NOMO-1 (cell line): Measurements from ENCODE around the gene KIFC3.
"Not testable (repeated sequence)": the region's sequence is repeated elsewhere in the genome, so short reads cannot be mapped to it uniquely, and the experiment has no call there.

Experiments used
- DNase-seq, 2 experiments: peaks; one replicate each; lab custom pipeline; 2025; ENCODE audit not compliant: unreplicated experiment in 2 of 2; lab: John Stamatoyannopoulos, UW

KIFC3 gene

DNA sequence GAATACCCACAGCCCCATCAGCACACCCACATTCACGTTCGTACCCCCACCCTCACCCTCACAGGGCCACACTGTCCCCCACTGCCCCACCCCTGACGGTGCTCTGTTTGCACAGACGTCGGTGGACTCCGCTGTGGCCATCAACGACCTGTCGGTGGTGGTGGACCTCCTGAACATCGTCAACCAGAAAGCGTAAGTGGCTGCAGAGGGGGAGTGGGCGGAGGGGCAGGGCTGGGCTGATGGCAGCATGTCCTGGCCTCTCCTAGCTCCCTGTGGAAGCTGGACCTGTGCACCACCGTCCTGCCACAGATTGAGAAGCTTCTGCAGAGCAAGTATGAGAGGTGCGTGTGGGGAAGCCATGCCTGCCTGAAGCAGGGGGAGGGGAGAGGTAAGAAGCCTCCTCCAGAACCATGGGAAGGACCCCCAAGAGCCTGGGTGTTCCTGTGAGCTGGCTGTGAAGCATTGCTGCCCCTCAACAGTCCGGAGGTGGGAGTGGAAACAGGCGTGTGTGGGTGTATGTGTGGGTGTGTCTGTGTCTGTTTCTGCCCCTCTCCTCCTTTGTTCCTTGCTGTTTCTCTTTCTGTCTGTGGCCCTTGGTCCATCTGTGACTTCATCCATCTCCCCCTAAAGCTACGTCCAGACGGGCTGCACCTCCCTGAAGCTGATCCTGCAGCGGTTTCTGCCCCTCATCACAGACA, 46.4 kb downstream of the KIFC3 start:
- DNase-seq, result no peak

DNA sequence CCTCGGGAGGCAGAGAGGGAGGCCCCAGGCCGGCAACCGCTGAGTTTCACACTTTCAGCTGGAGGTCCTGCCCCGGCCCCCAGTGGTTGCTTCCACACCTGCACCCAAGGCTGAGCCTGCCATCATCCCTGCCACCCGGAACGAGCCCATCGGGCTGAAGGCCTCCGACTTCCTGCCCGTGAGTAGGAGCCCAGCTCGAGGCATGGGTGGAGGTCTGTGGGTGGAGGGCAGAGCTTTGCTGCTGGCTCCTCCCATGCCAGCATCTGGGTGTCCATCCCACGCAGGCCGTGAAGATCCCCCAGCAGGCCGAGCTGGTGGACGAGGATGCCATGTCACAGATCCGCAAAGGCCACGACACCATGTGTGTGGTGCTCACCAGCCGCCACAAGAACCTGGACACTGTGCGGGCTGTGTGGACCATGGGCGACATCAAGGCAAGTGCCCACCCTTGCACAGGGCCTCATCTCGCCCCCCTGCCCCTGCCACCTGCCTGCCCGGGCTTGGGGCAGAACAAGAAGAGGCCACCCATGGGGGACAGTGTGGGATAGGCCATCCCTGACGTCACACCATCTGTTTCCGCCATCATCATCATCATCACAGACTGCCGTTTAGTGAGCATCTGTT, 47.1 kb downstream of the KIFC3 start:
- no peak for DNase-seq

DNA sequence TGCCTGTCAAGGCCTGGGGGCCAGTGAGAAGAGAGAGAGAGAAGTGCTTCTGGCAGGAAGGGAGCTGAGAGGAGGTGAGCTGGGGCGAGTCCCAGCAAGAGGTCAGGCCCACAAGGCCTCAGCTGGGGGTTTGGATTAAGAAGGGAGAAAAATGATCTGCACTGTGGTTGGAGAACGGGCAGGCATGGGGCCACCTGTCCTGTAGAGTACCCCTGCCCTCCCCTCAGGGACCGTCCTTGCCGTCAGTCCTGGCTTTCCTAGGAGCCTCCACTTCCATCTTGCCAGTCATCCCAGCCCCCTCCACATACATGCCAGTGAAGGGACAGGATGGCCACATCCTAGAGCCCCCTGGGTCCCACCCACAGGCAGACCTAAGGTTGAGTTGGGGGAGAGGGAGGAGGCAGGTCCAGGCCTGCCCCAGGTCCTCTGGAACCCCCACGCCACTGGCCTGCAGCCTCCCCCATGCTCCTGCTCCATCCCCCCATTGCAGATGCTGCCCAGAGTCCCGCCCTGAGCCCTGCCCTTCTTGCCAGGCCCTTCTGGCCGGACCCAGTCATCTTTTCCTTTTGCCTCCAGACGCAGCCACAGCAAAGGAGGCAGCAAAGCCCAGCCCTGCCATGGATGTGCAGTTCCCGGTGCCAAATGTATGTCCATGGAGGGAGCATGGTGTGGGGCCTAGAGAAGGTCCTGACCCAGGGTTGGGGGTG, 47.8 kb downstream of the KIFC3 start:
- no peak for DNase-seq

DNA sequence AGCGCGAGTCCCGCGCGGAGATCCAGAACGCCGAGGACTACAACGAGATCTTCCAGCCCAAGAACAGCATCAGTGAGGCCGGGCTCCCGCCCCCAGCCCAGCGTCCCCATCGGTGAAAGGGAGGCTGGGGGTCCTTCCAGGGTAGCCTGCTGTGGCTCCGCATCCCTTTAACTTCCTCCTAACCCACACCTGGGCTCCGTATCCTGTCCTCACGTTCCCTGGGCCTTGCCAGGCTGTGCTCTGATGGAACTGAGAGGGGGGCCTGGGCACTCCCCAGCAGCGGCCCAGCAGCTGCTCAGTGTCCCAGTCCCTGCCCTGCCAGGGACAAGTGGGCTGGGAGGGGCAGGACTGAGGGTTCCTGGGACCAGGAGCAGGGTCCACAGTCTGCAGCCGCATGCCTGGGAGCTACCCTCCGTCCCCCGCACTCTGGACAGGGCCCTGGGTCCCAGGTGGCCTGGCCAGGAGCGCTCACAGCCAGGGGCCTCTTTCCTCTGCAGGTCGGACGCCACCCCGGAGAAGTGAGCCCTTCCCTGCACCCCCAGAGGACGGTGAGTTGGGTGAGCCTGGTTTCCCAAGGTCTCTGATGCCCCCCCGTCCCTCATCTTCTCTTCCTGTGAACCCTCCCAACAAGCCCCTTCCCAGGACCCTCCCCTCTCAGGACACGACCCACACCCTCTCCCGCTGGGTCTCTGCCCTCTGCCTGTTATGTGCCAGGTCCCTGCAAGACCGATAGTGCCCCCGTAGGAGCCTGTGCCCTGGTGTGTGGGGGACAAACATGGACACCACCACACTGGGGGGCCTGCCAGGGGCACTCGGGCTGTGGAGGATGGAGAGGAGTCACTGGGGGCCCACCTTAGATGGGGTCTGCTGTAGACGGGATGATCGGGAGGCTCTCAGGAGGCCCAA, 48.6 kb downstream of the KIFC3 start:
- DNase-seq, result no peak

DNA sequence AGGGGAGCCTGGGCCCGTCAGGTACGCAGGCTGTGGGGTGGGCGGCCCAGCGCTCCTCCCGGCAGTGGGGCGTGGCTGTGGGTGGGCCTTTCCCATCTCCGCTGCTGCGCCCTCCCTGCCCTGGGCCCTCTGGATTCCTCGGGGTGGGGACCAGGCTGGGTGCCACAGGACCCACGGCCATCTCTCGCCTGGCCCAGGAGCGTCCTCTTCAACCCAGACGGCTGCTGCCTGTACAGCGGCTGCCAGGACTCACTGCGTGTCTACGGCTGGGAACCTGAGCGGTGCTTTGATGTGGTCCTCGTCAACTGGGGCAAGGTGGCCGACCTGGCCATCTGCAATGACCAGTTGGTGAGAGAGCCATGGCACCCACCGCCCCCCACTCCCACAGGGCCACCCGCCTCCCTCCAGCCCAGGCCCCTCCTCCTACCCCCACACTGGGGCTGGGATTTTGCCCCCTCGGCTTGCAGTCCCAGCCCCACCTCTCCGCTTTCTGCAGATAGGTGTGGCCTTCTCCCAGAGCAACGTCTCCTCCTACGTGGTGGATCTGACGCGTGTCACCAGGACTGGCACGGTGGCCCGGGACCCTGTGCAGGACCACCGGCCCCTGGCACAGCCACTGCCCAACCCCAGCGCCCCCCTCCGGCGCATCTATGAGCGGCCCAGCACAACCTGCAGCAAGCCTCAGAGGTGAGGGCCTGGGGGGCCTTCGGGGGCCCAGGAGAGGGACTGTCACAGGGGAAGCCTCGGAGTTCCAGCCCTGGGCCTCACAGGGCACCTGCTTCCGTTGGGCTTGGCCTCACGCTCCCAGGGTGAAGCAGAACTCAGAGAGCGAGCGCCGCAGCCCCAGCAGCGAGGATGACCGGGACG, 49.5 kb downstream of the KIFC3 start:
- DNase-seq, result no peak

DNA sequence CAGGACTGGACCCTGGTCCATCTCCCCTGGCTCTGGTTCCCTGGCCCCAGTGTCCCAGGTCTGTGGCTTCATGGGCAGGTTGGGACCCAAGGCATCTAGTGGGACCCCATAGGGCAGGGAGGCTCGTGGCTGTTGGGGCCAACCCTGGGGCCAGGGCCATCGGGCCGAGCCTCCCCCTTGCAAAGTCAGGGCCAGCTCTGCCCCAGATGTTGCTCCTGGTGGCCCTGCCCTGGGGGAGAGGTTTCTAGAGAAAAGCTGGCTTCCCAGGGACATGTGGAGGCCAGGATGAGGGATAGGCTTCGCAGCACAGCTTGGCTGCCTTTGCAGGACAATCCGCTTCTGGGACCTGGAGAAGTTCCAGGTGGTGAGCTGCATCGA, 50.1 kb downstream of the KIFC3 start:
- no peak for DNase-seq

DNA sequence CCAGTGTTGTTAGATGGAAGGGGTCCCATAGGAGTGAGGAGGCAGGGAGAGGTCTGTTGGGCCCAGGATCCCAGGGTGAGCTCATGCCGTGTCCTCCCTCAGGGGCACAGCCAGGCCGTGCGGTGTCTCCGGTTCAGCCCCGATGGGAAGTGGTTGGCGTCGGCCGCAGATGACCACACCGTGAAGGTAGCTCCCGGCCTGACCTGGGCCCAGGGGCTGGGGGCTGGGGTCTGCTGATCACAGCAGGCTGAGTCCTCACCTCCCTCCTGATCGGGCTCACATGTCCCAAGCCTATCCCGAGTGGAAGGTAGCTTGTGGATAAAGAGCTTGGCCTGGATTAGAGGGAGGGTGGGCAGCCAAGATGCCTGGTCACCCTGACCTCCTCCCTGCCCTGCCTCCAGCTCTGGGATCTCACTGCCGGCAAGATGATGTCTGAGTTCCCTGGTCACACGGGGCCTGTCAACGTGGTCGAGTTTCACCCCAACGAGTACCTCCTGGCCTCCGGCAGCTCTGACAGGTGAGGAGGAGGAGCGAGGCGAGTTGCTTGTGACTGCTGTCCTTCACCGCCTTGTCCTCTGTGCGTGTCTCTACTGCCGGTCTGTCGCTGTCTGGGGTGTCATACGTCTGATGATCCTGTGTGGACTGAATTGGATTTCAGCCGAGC, 50.6 kb downstream of the KIFC3 start:
- no peak for DNase-seq

DNA sequence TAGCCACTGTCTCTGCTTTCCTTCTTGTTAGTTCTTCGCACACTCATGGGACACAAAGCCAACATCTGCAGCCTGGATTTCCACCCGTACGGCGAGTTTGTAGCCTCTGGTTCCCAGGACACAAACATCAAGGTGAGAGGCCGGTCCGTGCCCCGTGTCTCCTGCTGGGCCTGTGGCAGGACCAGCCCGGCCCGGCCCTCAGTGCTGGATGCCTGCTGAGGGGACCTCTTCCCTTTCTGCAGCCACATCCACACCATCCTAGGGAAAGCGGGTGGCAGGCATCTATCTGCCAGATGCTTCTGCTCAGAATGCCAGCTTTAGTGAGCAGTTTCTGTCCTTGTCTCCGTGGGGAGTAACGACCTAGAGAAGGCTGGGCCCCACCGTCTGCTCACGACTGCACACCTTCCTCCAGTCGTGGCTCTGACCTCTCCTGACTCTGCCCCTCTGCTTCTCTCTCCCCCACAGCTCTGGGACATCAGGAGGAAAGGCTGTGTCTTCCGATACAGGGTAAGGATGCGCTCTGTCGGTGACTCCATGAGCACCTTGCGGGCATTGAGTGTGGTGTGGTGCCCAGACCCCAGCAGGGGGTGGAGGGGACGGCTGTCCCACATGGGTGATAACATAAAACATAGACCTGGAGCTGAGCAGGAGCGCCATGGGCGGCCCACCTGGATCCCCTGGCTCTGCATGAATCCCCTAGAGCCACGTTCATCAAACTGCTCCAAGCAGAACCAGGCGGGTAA, 51.3 kb downstream of the KIFC3 start:
- no peak for DNase-seq

DNA sequence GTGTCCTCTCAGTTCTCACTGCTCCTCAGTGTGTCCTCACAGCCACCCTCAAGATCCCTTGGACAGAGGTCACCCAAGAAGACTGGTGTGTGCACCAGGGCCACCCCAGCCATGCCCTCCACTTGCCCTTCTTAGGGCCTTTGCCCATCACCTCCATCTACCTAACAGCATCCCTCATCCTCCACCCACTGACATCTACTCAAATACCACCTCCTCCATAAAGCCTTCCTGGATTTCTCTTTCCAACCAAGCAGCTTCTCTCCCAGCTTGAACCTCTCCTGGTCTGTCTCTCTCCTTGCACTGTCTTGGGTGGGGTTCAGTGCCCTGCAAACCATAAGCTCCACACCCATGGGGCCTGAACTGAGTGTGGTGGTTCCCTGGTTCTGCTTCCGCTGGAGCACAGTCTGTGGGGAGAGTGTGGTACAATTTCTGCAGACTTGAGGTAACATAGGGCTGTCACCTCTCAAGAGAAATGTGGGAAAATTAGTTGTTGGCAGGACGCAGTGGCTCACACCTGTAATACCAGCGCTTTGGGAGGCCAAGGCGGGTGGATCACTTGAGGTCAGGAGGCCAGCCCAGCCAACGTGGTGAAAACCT, 52.3 kb downstream of the KIFC3 start:
- DNase-seq, result no peak

DNA sequence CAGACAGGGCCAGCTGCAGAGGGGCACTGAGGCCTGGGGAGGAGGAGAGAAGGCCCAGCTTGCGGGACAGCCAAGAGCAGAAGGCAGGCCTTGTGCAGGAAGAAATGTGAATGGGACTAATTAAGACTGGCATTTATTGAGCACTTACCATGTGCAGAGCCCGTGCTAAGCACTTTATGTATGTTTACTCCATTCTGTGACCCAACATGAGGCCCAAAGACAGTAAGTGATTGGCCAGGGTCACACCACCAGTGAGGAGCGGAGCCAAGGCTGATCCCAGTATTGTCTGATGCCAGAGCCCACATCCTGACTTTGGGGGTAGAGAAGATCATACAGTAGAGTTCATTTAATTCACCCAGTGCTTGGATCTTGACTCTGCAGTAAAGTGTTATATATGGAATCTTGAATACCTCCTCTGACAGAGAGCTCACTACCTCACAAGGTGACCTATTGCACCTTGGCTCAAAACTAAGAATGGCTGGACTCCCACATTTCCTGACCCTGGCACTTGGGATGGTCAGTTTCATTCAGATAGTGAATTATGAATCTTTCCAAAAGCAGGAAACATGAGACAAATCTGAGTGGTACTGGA, 53.1 kb downstream of the KIFC3 start:
- no peak for DNase-seq

DNA sequence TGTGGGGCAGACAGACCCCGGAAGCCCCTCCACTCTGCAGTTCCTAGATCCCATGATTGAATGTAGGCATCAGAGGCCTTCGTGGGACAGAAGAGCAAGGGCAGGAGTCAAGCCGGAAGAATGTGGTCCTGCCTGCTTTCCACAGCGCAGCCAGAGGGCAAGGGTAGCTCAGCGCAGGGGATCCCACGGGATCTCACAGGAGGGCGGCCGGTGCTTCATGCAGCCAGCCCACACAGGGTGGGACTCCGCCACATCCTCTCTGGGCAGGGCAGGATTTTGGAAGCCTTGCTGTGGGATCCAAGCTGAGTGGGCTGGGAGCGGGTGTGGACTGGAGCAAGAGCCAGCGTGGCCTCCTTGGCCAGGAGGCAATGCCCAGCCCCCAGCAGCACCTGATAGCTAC, 53.7 kb downstream of the KIFC3 start:
- no peak for DNase-seq

DNA sequence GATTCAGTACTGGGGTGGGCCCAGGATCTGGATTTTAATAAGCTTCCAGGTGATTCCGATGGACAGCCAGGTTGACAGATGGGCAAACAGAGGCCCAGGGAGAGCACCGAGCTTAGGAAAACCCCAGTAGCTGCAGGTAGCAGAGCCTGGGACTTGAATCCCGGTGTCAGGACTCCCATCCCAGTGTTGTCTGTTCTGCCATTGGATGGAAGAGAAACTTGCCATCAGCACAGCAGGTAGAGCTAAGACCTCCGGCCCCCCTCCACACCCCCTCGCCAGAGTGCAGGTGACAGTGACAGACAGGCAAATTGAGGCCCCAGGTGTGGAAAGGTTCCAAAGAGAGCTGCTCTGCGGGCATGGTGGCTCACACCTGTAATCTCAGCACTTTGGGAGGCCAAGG, 54.3 kb downstream of the KIFC3 start:
- no peak for DNase-seq

DNA sequence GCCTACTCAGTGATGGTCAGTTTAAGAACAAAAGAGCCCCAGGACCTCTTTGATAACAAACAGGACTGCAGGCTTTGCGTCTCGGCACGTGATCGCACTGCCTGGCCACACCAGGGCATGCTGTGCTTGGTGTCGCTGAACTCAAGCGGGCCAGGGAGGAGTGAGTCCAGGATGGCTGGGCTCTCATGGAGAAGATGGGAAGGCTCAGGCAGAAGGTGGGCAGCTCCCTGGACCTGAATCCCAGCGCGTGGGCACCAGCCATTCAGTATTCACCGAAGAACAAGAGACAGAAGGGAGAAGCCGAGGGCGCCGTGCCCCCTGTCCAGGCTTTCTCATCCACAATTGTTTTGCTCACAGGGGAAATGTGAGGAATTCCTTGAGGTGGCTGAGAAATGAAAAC, 54.8 kb downstream of the KIFC3 start:
- DNase-seq, result no peak

DNA sequence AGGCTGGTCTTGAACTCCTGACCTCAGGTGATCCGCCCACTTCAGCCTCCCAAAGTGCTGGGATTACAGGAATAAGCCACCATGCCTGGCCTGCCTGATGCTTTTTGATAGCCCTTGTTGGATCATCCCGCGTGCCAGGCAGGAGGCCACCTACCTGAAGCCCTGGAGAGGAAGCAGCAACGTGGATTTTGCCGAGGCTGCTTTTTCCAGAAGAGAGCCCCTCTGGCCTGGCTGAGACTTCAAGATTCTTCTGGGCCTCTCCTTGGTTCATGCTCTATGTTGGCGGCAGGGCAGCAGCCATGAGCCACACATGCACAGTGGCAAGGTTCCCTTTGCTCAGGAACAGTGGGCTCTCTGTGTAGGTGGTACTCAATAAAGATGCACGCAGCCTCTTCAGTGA, 55.2 kb downstream of the KIFC3 start:
- DNase-seq, result no peak

DNA sequence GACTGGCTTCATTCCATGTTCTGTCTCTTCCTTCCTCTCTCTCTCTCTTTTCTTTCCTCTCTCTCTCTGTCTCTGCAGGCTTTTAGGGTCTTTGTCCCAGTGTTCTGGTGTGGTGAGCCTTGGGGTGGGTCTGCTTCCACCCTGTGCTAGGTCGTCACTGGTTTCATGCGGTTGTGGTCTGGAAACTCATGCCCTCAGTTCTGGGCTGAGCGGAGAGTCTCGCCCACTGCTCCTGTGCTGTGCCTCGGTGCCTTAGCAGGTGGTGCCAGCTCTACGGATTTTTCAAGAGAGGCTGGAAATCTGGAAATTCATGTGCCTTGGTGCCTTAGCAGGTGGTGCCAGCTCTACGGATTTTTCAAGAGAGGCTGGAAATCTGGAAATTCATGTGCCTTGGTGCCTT, 56.0 kb downstream of the KIFC3 start:
- not testable (repeated sequence) for DNase-seq

DNA sequence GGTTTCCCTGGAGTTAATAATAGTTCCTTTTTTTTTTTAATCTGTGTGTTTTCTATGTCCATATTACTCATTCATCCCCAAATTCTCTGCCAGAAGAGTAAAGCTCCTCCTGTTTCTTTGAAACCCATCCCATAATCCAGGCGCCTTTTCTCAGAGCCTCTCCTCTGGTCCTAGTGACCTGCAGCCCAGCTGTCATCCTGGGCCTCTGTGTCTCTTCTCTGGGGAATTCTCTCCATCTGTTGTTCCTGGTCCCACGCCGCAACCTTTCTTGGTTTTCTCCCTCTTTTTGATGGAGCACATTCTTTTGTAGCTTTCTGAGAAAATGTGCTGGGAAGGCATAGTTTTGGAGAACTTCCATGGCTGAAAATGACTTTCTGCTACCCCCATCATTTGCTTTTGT, 56.5 kb downstream of the KIFC3 start:
- DNase-seq, result no peak

DNA sequence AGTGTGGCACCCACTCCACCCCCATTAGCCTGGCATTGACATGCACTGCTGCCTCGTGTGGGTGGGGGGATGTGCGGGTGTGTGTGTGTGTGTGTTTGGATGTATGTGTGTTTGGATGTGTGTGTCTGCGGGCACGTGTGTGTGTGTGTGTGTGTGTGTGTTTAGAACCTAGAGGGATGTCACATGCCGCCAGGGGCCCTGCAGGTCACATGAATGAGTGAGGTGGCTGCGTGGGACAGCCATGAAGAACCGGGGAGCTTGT, 57.7 kb downstream of the KIFC3 start:
- no peak for DNase-seq

DNA sequence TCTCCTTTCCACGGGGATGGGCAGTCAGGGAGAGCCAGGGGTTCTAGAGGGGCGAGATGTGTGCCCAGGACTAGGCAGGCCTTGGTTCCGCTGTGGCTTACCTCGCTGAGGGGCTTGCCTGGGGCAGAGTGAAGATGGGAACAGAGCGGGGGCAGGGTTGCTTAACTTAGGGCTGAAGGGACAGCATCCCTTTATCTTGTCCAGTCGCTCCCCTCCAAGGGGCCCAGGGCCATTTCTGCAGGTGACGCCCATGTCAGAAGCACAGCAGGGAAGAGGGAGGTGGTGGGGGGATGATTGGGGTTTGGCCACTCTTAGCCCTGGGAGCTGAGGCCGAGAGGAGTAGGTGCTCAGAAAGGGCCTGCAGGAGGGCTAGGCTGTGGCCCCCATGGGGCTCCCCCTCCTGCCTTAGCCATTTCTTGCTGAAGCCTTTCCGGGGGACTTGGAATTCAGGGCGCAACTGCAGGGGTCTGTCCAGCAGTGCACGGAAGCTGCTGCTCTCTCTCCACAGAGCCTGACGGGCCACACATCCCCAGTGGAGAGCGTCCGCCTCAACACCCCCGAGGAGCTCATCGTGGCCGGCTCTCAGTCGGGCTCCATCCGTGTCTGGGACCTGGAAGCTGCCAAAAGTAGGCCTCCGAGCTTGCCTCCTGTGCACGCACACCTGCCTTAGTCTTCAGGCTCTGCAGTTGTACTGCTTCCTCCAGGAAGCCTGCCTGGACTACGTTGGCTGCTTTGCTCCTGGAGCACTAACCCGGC, 58.2 kb downstream of the KIFC3 start:
- no peak for DNase-seq
